Mesenchymal stem cell (in vitro differentiated cells and primary cell): ENCODE results near the gene SLC25A38.

ENCODE experiments used
- DNase-seq: peaks from one replicate; pipeline ENCODE4 v3.0.0-alpha.2; 2013
- H2AFZ ChIP-seq: one replicate; pipeline ENCODE4 v1.6.1; 2013; ENCODE audit warnings: low read depth, mild to moderate bottlenecking, control low read depth, inconsistent platforms, low read length, moderate library complexity
- H2AK5ac ChIP-seq: 2 replicates; pipeline ENCODE4 v1.6.1; 2013; ENCODE audit warnings: low read length, moderate library complexity, mild to moderate bottlenecking, inconsistent platforms; ENCODE audit not compliant: severe bottlenecking
- H2BK120ac ChIP-seq: one replicate; pipeline ENCODE4 v1.6.1; 2013; ENCODE audit warnings: low read depth, mild to moderate bottlenecking, inconsistent platforms, low read length, moderate library complexity
- H2BK12ac ChIP-seq, 2 experiments: one replicate each; pipeline ENCODE4 v1.6.1; 2013; ENCODE audit warnings: inconsistent platforms in 2 of 2, low read length in 2 of 2, mild to moderate bottlenecking in 2 of 2, moderate library complexity in 2 of 2, control low read depth in 1 of 2
- H2BK15ac ChIP-seq: one replicate; pipeline ENCODE4 v1.6.1; 2013; ENCODE audit warnings: mild to moderate bottlenecking, low read depth, inconsistent platforms; ENCODE audit not compliant: poor library complexity, severe bottlenecking
- H2BK5ac ChIP-seq: 2 replicates; pipeline ENCODE4 v1.6.1; 2013; ENCODE audit warnings: low read depth, mild to moderate bottlenecking, low read length, control low read depth, inconsistent platforms; ENCODE audit not compliant: poor library complexity, severe bottlenecking
- H3K14ac ChIP-seq, 2 experiments: one replicate each; pipeline ENCODE4 v1.6.1; 2013; ENCODE audit warnings: inconsistent platforms in 2 of 2, low read length in 2 of 2, control low read depth in 1 of 2, mild to moderate bottlenecking in 1 of 2, moderate library complexity in 1 of 2
- H3K18ac ChIP-seq, 2 experiments: one replicate each; pipeline ENCODE4 v1.6.1; 2013; ENCODE audit warnings: inconsistent platforms in 2 of 2, low read length in 2 of 2, control low read depth in 1 of 2, low read depth in 1 of 2, mild to moderate bottlenecking in 1 of 2
- H3K23ac ChIP-seq, 2 experiments: one replicate each; pipeline ENCODE4 v1.6.1; 2013; ENCODE audit warnings: inconsistent platforms in 2 of 2, low read length in 2 of 2, mild to moderate bottlenecking in 2 of 2, moderate library complexity in 2 of 2, control low read depth in 1 of 2
- H3K27ac ChIP-seq: 2 replicates; pipeline ENCODE4 v1.5.1; 2013; ENCODE audit warnings: mild to moderate bottlenecking, moderate library complexity, low read length, control low read depth, inconsistent platforms; ENCODE audit not compliant: poor library complexity, severe bottlenecking
- H3K27me3 ChIP-seq, 2 experiments: 2 replicates each; pipeline versions ENCODE4 v1.6.1 to v1.7.0; 2013; ENCODE audit warnings: low read length in 2 of 2, mild to moderate bottlenecking in 2 of 2, moderate library complexity in 2 of 2, control low read depth in 1 of 2, inconsistent platforms in 1 of 2; ENCODE audit not compliant: control insufficient read depth in 1 of 2, insufficient read depth in 1 of 2
- H3K36me3 ChIP-seq, 2 experiments: 2 replicates each; pipeline versions ENCODE4 v1.6.1 to v1.7.0; 2013; ENCODE audit warnings: low read length in 2 of 2, control low read depth in 1 of 2, inconsistent platforms in 1 of 2, low read depth in 1 of 2, mild to moderate bottlenecking in 1 of 2; ENCODE audit not compliant: insufficient read depth in 2 of 2, control insufficient read depth in 1 of 2
- H3K4ac ChIP-seq, 2 experiments: one replicate each; pipeline ENCODE4 v1.6.1; 2013; ENCODE audit warnings: inconsistent platforms in 2 of 2, low read length in 2 of 2, mild to moderate bottlenecking in 2 of 2, moderate library complexity in 2 of 2, control low read depth in 1 of 2, low read depth in 1 of 2
- H3K4me1 ChIP-seq: 2 replicates; pipeline ENCODE4 v1.6.1; 2013; ENCODE audit warnings: low read depth, low read length, control low read depth; ENCODE audit not compliant: control insufficient read depth, insufficient read depth
- H3K4me2 ChIP-seq: 2 replicates; pipeline ENCODE4 v1.6.1; 2013; ENCODE audit warnings: low read length, mild to moderate bottlenecking, inconsistent platforms; ENCODE audit not compliant: poor library complexity, severe bottlenecking
- H3K4me3 ChIP-seq, 2 experiments: 2 replicates each; pipeline versions ENCODE4 v1.5.1 to v1.7.0; 2013; ENCODE audit warnings: low read length in 2 of 2, mild to moderate bottlenecking in 2 of 2, control low read depth in 1 of 2, low read depth in 1 of 2; ENCODE audit not compliant: insufficient read depth in 1 of 2
- H3K79me1 ChIP-seq: replicated peaks from 2 replicates; pipeline ENCODE4 v1.6.1; 2013; ENCODE audit warnings: mild to moderate bottlenecking, control low read depth, low read length, inconsistent platforms; ENCODE audit not compliant: poor library complexity, severe bottlenecking
- H3K9ac ChIP-seq: 2 replicates; pipeline ENCODE4 v1.7.0; 2013; ENCODE audit warnings: mild to moderate bottlenecking, low read length, moderate library complexity
- H3K9me3 ChIP-seq: 2 replicates; pipeline ENCODE4 v1.7.0; 2013; ENCODE audit warnings: mild to moderate bottlenecking, low read length; ENCODE audit not compliant: control insufficient read depth
- H4K8ac ChIP-seq: one replicate; pipeline ENCODE4 v1.6.1; 2013; ENCODE audit warnings: inconsistent platforms, mild to moderate bottlenecking, low read length, moderate library complexity
- H4K91ac ChIP-seq: one replicate; pipeline ENCODE4 v1.6.1; 2013; ENCODE audit warnings: mild to moderate bottlenecking, low read length, inconsistent platforms
- WGBS: methylation state at CpG from one replicate; pipeline ENCODE4 v1.1.7; 2013; ENCODE audit warnings: mixed read lengths; 5-methylcytosine and 5-hydroxymethylcytosine counted together

The SLC25A38 gene

GRCh38 chr3:39339086-39339485, 44.1 kb upstream of the SLC25A38 start:
- Histone ChIP-seq H3K27ac (no peak overlapping the region), H2BK12ac (no peak overlapping the region), H3K27me3 (no peaks in the 10 kb centered on the region), H3K4ac (no peak overlapping the region), H3K36me3 (no peaks in the 10 kb centered on the region), H2AK5ac (no peak overlapping the region), H3K4me2 (no peak overlapping the region), H3K4me1 (no peaks in the 10 kb centered on the region), H3K9me3 (no peaks in the 10 kb centered on the region), H3K4me3 (no peak overlapping the region), H3K79me1 (no peaks in the 10 kb centered on the region), H2BK15ac (no peak overlapping the region), H3K14ac (no peak overlapping the region), H3K18ac (no peak overlapping the region), H2BK120ac (no peak overlapping the region), H2BK5ac (no peak overlapping the region), H4K91ac (no peak overlapping the region), H4K8ac (no peak overlapping the region), H2AFZ (no peak overlapping the region), H3K23ac (no peak overlapping the region), H3K9ac (no peak overlapping the region)
- 50% methylated on average over 1 of the region's 1 CpG for WGBS
- DNase-seq, result no peak

- H3K4me3 ChIP-seq, result no peak overlapping the region
- H2AFZ ChIP-seq, result no peak overlapping the region
- H2BK5ac ChIP-seq, result no peak overlapping the region
- H3K36me3 ChIP-seq, result no peaks in the 10 kb centered on the region
- no peak overlapping the region for H3K18ac ChIP-seq
- no peaks in the 10 kb centered on the region for H3K27me3 ChIP-seq
- H3K14ac ChIP-seq, result no peak overlapping the region
- no peak overlapping the region for H3K4ac ChIP-seq
- H4K8ac ChIP-seq, result no peak overlapping the region
- H3K23ac ChIP-seq, result no peak overlapping the region
- H4K91ac ChIP-seq, result no peak overlapping the region
- H3K4me2 ChIP-seq, result no peak overlapping the region
- no peak overlapping the region for H2AK5ac ChIP-seq
- no peak for DNase-seq
- H3K9me3 ChIP-seq, result no peaks in the 10 kb centered on the region
- no peaks in the 10 kb centered on the region for H3K4me1 ChIP-seq
- no peaks in the 10 kb centered on the region for H3K79me1 ChIP-seq
- no peak overlapping the region for H2BK120ac ChIP-seq
- no peak overlapping the region for H3K27ac ChIP-seq
- H2BK12ac ChIP-seq, result no peak overlapping the region
- no peak overlapping the region for H3K9ac ChIP-seq
- 86% methylated on average over 1 of the region's 1 CpG for WGBS
- H2BK15ac ChIP-seq, result no peak overlapping the region
These were observed 40.0 kb upstream of the SLC25A38 start for GRCh38 chr3:39343076-39343717.

- H2AFZ ChIP-seq, result no peak overlapping the region
- H3K4me2 ChIP-seq, result no peak overlapping the region
- no peak overlapping the region for H4K8ac ChIP-seq
- H3K4me3 ChIP-seq, result no peak overlapping the region
- H3K9me3 ChIP-seq, result no peaks in the 10 kb centered on the region
- no peak overlapping the region for H3K14ac ChIP-seq
- H3K27me3 ChIP-seq, result no peaks in the 10 kb centered on the region
- H2BK15ac ChIP-seq, result no peak overlapping the region
- no peak overlapping the region for H4K91ac ChIP-seq
- no peak overlapping the region for H3K18ac ChIP-seq
- H2BK120ac ChIP-seq, result no peak overlapping the region
- H2BK12ac ChIP-seq, result no peak overlapping the region
- no peak overlapping the region for H3K4ac ChIP-seq
- no peak overlapping the region for H3K23ac ChIP-seq
- no peaks in the 10 kb centered on the region for H3K36me3 ChIP-seq
- H3K79me1 ChIP-seq, result no peaks in the 10 kb centered on the region
- H2BK5ac ChIP-seq, result no peak overlapping the region
- no peak overlapping the region for H2AK5ac ChIP-seq
- no peak for DNase-seq
- no peak overlapping the region for H3K9ac ChIP-seq
- H3K27ac ChIP-seq, result no peak overlapping the region
- no peaks in the 10 kb centered on the region for H3K4me1 ChIP-seq
These were observed 39.4 kb upstream of the SLC25A38 start for GRCh38 chr3:39343760-39344159.

DNA sequence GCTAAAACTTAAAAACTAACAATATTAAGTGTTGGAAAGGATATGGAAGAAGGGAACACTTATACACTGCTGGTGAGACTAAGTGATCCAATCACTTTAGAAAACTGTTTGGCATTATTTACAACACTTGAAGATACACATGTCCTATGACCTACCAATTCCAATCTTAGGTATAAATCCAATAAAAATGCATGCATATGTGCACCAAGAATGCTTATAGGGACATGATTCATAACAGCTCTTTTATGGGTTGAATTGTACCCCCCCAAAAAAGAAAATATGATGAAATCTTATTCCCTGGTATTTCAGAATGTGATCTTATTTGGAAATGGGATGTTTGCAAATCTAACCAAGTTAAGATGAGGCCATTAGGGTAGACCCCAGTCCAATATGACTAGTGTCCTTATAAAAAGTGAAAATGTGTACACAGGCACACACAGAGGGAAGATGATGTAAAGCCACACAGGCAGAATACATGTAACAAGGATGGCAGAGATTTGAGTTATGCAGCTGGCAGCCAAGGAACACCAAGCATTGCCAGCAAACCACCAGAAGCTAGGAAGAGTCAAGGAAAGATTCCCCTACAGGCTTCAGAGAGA, 38.3 kb upstream of the SLC25A38 start:
- Histone ChIP-seq H3K9me3 (no peaks in the 10 kb centered on the region), H3K23ac (no peak overlapping the region), H3K9ac (no peak overlapping the region), H3K4ac (no peak overlapping the region), H3K18ac (no peak overlapping the region), H3K27ac (no peak overlapping the region), H2AK5ac (no peak overlapping the region), H4K91ac (no peak overlapping the region), H2BK5ac (no peak overlapping the region), H3K14ac (no peak overlapping the region), H2AFZ (no peak overlapping the region), H3K27me3 (no peaks in the 10 kb centered on the region), H4K8ac (no peak overlapping the region), H3K4me3 (no peak overlapping the region), H3K36me3 (no peaks in the 10 kb centered on the region), H2BK12ac (no peak overlapping the region), H3K4me2 (no peak overlapping the region), H3K4me1 (no peaks in the 10 kb centered on the region), H3K79me1 (no peaks in the 10 kb centered on the region), H2BK120ac (no peak overlapping the region), H2BK15ac (no peak overlapping the region)
- no peak for DNase-seq
